T-helper 9 cell (primary cell): Measurements from ENCODE around the gene ATP2B2.

Source experiments
- DNase-seq: peaks from one replicate; pipeline ENCODE4 v3.0.0-alpha.2; 2020

Gene ATP2B2

GRCh38 chr3:10468613-10469354 is 36.6 kb downstream of the ATP2B2 start:
- no peak for DNase-seq

DNA sequence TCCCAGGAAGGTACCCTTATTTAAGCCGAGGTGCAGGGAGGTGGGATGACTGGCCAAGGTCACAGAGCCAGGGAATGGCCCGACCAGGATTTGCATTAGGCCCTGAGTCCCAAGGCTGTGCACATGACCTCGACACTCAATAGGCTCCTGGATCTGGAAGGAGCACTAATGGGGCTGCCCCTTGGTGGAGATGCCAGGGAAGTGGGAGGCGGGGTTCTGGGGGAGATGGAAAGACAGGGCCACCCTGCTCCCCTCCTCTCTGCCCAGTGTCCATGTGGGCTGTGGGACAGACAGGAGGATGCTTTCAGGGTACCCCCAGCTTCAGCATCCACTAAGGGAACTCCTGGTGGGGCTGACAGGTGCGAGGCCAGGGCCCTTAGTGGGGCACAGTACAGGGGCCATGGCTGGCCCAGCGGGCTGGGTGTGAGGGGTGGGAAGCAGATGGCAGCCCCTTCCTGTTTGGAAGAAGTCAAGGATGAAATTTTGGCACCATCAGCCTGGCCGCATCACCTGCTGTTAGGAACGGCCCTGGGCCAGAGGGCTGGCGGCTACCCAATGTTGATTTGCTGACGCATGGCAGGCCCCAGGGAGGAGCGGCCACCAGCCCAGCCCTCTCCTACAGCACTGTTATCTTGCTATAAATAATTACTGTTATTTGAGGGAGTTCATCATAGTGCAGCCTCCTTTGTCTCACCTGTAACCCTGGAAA is 37.3 kb downstream of the ATP2B2 start:
- no peak for DNase-seq

- no peak for DNase-seq
These were observed 38.2 kb downstream of the ATP2B2 start for GRCh38 chr3:10467204-10467603.

DNA sequence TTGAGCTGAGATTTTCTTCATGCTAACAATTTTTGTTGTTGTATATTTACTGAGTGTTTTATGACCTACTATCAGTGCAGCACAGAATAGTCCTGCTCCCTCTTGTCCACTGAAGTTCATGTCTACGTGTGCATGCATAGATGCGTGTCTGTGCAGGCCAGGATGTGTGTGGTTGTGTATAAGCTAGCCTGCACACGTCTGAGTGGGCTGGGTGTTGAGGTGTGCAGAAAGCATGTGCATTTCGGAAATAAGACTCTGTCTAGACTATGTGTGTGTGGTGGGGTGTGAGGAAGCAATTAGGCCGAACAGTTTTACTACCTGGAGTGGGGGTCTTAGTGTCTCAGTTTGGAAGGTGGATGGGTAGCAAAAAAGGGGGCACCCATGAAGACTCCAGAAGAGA is 39.2 kb downstream of the ATP2B2 start:
- DNase-seq, result no peak

GRCh38 chr3:10465161-10465560 is 40.2 kb downstream of the ATP2B2 start:
- DNase-seq, result no peak

GRCh38 chr3:10463533-10464434 is 41.6 kb downstream of the ATP2B2 start:
- DNase-seq, result no peak

- DNase-seq, result no peak
These were observed 42.5 kb downstream of the ATP2B2 start for GRCh38 chr3:10462641-10463532.

DNA sequence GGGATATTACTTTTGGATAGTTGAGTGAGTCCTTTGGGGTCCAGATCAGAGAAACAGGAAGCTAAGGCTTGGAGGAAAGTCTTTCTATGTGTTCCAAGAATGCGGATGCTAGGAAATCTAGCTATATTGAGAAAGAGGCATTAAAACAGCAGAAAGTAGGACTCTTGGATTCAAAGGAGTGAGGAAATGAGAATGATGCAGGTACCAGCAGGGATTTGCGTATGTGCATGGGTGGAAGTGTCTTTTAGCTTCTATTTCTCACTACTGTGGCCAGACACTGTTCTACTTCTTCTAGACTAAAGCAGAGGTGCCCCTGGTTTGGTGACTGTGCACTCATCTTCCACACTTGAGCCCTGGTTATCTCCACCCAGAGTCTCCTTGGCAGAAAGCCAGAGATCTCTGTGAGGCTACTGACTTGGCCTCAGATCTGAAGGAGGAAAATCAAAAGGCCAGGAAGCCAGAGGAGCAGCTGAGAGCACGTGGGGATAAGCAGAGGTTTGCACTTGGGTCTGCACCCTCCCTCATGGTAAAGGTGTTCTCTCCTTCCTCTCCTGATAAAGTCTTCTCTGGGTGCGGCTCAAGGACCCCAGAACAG is 44.3 kb downstream of the ATP2B2 start:
- no peak for DNase-seq

DNA sequence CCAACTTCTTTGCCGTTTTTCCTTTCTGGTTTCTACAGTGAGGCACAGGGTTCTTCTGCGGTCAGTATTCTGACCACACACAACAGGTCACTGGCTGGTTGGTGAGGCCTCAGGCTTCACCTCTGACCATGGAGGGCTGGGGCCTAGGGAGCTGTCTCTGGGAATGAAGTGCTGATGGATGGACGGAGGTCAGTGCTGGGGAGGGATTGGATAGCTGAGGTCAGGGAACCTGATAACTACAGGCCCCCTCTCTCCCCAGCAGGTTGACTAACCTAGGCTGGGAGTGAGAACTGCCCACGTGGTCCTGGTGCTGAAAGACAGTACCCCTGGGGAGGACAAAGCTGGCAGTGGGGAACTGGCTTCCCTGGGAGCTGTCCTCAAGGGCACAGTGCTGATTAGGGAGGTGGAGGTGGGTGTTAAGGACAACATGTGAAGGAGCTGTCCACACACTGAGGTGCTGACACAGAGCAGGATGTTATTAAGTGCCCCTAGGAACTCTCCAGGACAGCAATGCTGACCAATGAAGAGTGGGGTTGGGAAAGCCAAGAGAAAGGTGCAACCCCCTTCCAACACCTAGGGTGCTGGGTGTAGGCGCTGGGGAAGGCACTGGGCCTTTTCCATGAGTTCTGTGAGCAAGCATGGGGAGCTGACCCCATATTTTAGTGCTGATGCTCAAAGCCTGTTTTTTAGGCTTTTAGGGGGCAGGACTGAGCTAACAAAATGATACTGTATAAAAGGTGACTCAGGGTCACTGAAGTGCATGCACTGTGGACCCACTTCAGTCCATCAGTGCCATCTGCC is 45.2 kb downstream of the ATP2B2 start:
- DNase-seq, result peak; percentile 28

DNA sequence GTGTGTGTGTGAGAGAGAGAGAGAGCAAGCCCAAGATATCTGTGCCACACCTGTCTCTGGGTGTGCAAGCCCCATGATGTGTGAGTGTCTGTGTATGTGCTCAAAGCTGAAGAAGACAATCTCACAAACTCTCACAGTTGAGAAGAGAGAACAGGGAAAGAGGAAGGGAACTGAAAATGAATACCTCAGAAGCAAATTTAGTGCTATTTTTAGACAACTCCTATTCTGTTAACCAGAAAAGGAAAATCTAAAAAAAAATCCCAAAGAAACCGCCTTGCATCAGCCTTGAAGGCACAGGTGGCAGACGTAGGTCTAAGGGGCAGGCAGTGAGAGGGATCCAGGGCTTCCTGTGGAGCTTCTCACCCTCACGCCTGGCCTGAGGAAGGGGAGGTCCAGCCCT is 47.8 kb downstream of the ATP2B2 start:
- DNase-seq, result no peak

DNA sequence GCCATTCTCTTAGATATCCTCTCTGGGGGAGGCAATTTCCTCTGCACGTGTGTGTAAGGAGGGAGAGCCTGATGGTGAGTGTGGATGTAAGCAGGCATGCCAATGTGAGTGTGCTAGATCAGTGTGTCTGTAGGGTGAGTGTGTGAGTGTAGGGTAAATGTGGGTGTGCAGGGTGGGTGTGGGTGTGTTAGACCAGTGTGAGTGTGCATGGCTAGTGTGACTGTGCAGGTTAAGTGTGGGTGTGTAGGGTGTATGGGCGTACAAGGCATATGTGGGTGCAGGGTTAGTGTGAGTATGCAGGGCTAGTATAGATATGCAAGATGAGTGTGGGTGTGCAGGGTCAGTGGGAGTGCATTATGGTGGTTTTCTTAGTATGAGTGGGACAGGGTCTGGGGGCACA is 48.4 kb downstream of the ATP2B2 start:
- no peak for DNase-seq

- no peak for DNase-seq
These were observed 49.9 kb downstream of the ATP2B2 start for GRCh38 chr3:10455545-10455914.

- no peak for DNase-seq
These were observed 50.4 kb downstream of the ATP2B2 start for GRCh38 chr3:10454907-10455544.

GRCh38 chr3:10453431-10454163 is 51.8 kb downstream of the ATP2B2 start:
- DNase-seq, result no peak

DNA sequence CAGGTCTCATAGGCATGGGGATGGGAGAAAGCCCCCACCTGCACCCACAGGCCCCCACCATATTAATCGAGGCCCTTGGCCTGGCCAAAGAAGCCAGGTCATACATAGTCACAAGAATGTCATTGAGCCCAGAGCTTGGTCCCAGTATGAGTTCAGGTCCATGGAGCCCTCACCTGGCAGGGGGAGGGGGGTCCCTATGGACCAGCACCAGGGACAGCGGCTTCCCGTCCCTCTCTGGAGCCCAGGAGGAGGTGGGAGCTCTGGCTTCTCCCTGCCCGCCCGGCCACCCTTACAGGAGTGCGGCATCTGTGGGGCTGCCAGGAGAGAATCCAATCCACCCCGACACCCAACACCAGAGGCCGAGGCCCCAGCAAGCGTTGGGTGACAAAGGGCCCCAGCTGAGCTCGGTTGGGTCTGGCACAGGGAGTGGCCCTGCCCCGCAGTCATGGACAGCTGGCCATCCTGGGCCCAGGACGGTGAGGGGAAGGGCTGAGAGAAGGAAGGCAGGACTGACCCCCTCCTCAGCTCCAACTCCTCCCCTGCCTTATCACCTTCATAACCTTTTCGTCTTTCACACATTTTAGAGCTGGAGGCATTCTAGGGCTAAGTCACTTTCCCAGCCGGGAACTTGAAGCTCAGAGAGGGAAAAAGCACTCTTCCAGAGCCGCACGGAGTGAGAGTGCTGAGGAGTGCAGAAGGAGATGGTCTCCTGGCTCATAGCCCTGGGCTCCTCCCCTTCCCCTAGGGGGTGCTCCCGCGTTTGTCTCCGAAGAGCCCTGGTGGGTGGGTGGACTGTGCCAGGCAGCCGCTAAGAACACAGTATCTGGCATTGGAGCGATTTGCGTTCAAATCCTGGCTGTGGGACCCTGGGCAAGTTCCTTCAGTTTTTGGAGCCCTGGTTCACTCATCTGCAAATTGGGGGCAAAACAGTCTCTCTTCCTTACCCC is 54.6 kb downstream of the ATP2B2 start:
- DNase-seq, result no peak

DNA sequence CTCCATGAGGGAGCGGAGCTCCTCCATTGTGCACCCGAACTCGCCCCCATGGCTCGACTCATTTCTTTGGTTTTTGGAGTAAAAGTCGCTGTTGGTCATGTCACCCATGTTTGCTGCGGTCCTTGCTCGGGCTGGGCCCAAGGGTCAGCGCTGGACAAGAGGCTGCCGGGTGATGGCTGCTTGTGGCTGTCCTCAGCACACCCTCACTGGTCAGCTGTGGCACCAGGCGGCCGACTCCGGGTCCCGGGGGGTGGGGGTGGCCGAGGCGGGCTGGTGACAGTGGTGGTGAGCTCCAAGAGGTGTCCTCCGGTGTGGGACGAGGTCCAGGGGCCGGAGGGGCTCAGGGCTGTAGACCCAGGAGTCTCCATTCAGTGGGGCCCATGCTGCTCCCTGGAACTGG is 56.0 kb downstream of the ATP2B2 start:
- DNase-seq, result no peak

DNA sequence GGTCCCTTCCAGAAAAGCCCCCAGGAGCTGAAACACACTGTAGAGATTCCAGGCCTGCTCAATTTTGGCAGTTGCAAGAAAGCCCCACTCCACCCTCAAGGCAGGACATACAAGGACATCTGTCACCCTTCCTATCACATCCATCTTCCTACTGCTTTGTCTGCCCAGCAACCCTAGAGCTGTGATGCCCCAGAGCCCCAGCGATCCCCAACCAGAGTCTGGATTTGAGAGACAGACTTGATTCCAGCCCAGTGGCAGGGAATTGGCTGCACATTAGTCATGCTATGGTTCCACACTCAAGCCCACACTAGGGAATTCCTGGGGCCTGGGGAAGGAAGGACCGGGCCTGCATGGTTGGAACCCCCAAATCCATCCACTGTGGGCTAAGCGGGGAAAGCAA is 56.8 kb downstream of the ATP2B2 start:
- no peak for DNase-seq

DNA sequence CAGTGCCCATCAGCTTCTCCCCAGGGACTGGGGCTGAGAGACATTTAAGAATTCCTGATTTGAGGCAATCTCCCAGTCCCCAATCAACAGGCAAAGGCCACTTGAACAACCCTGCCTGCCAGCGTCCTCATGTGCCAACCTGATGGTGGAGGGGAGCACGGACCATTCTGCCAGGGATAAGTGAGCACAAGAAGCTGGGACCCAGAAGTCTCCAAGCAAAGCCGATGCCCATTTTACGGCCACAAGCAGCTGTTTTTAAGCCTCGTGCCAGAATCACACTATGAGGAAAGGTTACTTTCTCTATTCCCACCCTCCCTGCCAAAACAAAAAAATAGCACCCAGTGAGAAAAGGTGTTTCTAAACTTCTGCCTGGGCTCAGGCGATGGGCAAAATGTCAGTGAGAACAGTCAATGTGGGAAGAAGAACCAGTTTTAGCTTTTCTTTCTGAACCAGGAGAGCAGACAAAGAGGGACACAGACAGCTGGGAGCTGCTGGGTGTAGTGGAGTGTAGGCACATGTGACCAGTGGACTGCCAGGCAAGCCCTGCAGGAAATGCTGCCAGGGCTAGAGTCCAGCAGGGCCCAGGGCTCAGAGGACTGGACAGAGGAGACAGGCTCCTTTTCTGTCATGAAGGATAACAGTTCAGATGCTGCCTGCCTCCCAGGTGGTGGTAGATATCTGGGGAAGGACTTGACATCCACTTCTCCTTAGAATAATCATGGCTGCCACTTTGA is 57.7 kb downstream of the ATP2B2 start:
- no peak for DNase-seq
